ENCODE data around the gene PTPN11.

The PTPN11 gene

DNA sequence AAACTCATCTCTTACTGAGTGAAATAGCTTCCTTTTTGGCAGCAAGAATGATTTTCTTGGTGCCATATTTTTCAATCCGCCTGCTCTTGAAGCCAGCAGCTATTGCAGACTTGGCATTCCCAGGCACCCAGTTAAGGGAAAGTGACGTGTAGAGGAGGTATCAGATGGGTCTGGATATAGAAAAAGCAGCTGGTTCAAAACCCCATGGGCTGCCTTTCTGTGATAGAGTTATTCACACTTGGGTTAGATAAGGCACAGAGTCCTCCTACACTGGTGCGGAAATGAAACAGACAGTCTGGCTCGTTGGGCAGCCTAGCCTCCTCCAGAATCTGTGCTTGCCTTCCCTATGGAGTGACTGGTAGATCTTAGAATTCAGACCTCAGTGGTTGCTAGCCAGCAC, 62.2 kb downstream of the PTPN11 start:
- Histone ChIP-seq H3K4me1 (ENCODE audit: control insufficient read depth, insufficient read depth, low read length, poor library complexity, severe bottlenecking) (no peaks in the 10 kb centered on the region), H3K36me3 (ENCODE audit: control insufficient read depth, insufficient read depth, low read length) (peaks cover 87% of the 10 kb centered on the region)
- 90 to 100% methylated on average over 4 of the region's 4 CpGs for WGBS, 2 experiments (ENCODE audit: insufficient coverage in 2 of 2)

DNA sequence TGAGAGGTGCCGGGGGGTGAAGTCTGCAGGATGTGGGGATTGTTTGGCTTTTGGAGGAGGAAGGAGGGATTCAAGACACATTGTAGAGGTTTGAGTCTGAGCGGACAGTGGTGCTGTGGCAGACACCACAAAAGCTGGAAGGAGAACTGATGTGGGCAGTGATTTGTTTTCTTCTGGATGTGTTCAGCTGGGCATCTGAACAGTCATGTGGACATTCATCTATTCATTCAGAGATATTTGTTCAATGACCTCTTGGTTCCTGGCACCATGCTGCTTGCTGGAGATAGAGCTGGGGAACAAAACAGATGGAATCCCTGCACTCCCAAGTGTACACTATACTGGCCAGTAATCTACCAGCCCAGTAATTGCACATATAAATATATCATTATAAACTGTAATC, 64.0 kb downstream of the PTPN11 start:
- no peaks in the 10 kb centered on the region for H3K4me1 ChIP-seq (ENCODE audit: control insufficient read depth, insufficient read depth, low read length, poor library complexity, severe bottlenecking)
- H3K9me3 ChIP-seq (ENCODE audit: control insufficient read depth, low read length) = no peaks in the 10 kb centered on the region
- no peak overlapping the region for H3K4me3 ChIP-seq (ENCODE audit: extremely low read depth, insufficient read depth, low read length, poor library complexity, severe bottlenecking)
- H3K27ac ChIP-seq (ENCODE audit: low read depth, low read length, severe bottlenecking) = no peak overlapping the region
- WGBS, 2 experiments (ENCODE audit: insufficient coverage in 2 of 2) = 96 to 100% methylated on average over 1 to 2 of the region's 2 CpGs
- H3K36me3 ChIP-seq (ENCODE audit: control insufficient read depth, insufficient read depth, low read length) = peaks cover 86% of the 10 kb centered on the region

More for the DNA sequence above, 62.2 kb downstream of the PTPN11 start:
- Histone ChIP-seq H3K4me3 (ENCODE audit: extremely low read depth, insufficient read depth, low read length, poor library complexity, severe bottlenecking) (no peak overlapping the region), H3K9me3 (ENCODE audit: control insufficient read depth, low read length) (no peaks in the 10 kb centered on the region), H3K27ac (ENCODE audit: low read depth, low read length, severe bottlenecking) (no peak overlapping the region)

DNA sequence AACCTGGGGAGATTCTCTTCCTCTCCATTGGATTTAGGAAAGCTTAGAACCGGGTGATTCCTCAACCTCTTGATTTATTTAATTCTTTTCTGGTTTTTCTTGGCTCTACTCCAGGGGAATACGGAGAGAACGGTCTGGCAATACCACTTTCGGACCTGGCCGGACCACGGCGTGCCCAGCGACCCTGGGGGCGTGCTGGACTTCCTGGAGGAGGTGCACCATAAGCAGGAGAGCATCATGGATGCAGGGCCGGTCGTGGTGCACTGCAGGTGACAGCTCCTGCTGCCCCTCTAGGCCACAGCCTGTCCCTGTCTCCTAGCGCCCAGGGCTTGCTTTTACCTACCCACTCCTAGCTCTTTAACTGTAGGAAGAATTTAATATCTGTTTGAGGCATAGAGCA, 67.6 kb downstream of the PTPN11 start:
- Histone ChIP-seq H3K4me1 (ENCODE audit: control insufficient read depth, insufficient read depth, low read length, poor library complexity, severe bottlenecking) (no peaks in the 10 kb centered on the region), H3K9me3 (ENCODE audit: control insufficient read depth, low read length) (no peaks in the 10 kb centered on the region), H3K4me3 (ENCODE audit: extremely low read depth, insufficient read depth, low read length, poor library complexity, severe bottlenecking) (no peak overlapping the region), H3K36me3 (ENCODE audit: control insufficient read depth, insufficient read depth, low read length) (peaks cover 82% of the 10 kb centered on the region), H3K27ac (ENCODE audit: low read depth, low read length, severe bottlenecking) (no peak overlapping the region)
- WGBS, 2 experiments (ENCODE audit: insufficient coverage in 2 of 2) = 99 to 100% methylated on average over 9 to 11 of the region's 12 CpGs

DNA sequence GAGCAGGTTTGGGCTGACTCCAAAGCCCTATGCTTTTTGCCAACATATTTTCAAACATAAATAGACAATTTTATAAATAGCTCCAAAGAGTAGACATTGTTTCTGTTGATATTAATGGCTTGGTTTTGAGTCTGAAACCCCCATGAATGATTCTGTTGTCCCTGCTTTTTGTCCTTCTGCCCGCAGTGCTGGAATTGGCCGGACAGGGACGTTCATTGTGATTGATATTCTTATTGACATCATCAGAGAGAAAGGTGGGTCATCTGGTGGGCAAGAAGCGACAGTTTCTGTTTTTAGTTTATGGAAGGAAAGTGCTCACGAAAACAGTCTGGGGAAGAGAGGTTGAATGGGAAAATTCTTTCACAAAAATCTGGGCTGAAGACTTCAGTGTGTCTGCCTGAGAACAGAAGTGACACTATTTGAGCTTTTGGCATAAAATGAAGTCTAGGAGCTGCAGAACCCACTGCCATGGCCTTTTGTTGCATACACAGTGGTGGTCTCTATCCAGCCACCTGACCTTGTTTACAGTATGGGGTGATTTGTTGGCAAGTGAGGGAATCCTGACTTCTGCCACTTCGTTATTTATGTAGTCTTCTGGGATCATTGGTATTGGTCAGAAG, 69.6 kb downstream of the PTPN11 start:
- no peak overlapping the region for H3K27ac ChIP-seq (ENCODE audit: low read depth, low read length, severe bottlenecking)
- no peak overlapping the region for H3K4me3 ChIP-seq (ENCODE audit: extremely low read depth, insufficient read depth, low read length, poor library complexity, severe bottlenecking)
- WGBS, 2 experiments (ENCODE audit: insufficient coverage in 2 of 2) = 92 to 98% methylated on average over 3 to 4 of the region's 6 CpGs
- H3K36me3 ChIP-seq (ENCODE audit: control insufficient read depth, insufficient read depth, low read length) = peaks cover 82% of the 10 kb centered on the region
- no peaks in the 10 kb centered on the region for H3K9me3 ChIP-seq (ENCODE audit: control insufficient read depth, low read length)
- no peaks in the 10 kb centered on the region for H3K4me1 ChIP-seq (ENCODE audit: control insufficient read depth, insufficient read depth, low read length, poor library complexity, severe bottlenecking)

DNA sequence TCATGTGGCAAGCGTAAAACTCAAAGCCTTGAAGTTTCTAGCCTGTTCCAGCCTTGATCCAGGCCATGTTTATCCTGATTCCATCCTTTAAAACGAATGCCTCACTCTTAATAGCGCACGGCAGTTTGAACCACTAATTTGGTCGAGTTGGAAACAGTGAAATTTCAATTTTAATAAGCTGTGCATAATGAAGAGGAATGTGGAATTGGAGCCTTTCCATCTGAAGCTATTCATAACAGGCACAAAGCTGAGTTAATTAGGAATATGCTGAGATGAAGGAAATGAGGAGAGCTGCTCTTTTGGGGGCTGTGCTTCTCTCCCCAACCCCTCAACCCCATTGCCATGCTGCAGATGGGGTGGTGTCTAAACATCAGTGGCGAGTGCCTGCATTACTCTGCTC, 70.7 kb downstream of the PTPN11 start:
- Histone ChIP-seq H3K9me3 (ENCODE audit: control insufficient read depth, low read length) (no peaks in the 10 kb centered on the region), H3K4me3 (ENCODE audit: extremely low read depth, insufficient read depth, low read length, poor library complexity, severe bottlenecking) (no peak overlapping the region), H3K27ac (ENCODE audit: low read depth, low read length, severe bottlenecking) (no peak overlapping the region), H3K36me3 (ENCODE audit: control insufficient read depth, insufficient read depth, low read length) (peaks cover 82% of the 10 kb centered on the region), H3K4me1 (ENCODE audit: control insufficient read depth, insufficient read depth, low read length, poor library complexity, severe bottlenecking) (no peaks in the 10 kb centered on the region)
- WGBS, 2 experiments (ENCODE audit: insufficient coverage in 2 of 2) = 92 to 100% methylated on average over 5 of the region's 6 CpGs

DNA sequence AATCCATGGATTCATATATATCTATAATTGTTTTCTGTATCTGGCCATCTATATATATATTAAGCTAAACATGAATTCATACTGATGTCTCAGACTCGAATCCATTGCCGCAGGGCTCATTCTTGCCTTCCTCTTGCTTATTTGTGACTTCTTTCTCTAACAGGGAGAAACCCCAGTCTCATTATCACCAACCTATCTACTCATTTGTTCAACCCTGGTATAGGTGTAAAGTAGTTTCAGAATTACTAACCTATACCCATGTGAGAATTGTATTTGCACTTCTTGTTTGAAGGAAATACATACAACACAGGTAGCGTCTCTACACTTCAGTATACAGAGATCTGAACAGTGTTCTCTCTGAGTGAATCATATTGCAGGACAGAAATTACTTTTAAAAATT, 77.7 kb downstream of the PTPN11 start:
- no CpG with 5 or more reads among the region's 3 CpGs for WGBS, 2 experiments (ENCODE audit: insufficient coverage in 2 of 2)

DNA sequence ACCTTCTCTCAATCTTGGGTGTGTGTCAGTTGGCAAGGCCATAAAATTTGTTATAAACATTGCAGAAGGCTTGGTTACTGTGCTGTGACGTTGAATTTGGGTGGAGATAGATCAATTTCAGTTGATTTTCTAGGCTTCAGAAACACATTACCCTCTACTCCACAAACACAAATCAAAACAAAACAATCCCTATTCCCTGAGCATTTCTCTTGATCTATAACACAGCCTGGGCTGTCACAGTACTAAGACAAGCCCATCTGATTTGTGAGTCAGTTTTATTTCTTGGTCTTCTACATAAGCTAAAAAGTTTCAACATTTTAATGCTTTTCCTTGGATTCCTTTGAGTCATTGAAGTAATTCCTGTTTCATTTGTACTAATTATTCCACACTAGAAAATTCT, 79.8 kb downstream of the PTPN11 start:
- Histone ChIP-seq H3K27ac (ENCODE audit: low read depth, low read length, severe bottlenecking) (no peak overlapping the region), H3K9me3 (ENCODE audit: control insufficient read depth, low read length) (no peaks in the 10 kb centered on the region), H3K4me1 (ENCODE audit: control insufficient read depth, insufficient read depth, low read length, poor library complexity, severe bottlenecking) (no peaks in the 10 kb centered on the region), H3K36me3 (ENCODE audit: control insufficient read depth, insufficient read depth, low read length) (peaks cover 74% of the 10 kb centered on the region), H3K4me3 (ENCODE audit: extremely low read depth, insufficient read depth, low read length, poor library complexity, severe bottlenecking) (no peak overlapping the region)
- WGBS, 2 experiments (ENCODE audit: insufficient coverage in 2 of 2) = no CpG with 5 or more reads among the region's 1 CpG

More for the DNA sequence above, 77.7 kb downstream of the PTPN11 start:
- Histone ChIP-seq H3K9me3 (ENCODE audit: control insufficient read depth, low read length) (no peaks in the 10 kb centered on the region), H3K4me3 (ENCODE audit: extremely low read depth, insufficient read depth, low read length, poor library complexity, severe bottlenecking) (no peak overlapping the region), H3K36me3 (ENCODE audit: control insufficient read depth, insufficient read depth, low read length) (peaks cover 74% of the 10 kb centered on the region), H3K4me1 (ENCODE audit: control insufficient read depth, insufficient read depth, low read length, poor library complexity, severe bottlenecking) (no peaks in the 10 kb centered on the region), H3K27ac (ENCODE audit: low read depth, low read length, severe bottlenecking) (no peak overlapping the region)

DNA sequence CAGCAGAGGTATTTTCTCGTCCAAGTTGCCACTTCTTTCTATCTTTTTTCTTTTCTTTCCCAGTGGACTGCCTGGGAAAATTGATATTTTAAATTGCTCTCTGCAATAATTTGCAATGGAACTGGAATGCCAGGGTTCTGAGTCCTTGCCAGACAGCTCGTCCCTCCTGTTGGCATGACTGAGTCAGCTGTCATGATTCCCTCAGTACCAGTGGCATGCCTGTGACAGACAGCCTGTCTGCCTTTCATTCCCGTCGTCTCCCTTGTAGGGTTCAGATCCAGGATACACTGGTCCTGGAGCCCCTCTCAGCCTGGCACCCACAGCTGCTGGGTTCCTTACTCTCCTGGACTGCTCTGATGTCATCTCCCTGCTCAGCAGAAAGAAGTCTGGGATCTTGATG, 84.8 kb downstream of the PTPN11 start:
- H3K36me3 ChIP-seq (ENCODE audit: control insufficient read depth, insufficient read depth, low read length) = peaks cover 81% of the 10 kb centered on the region
- 90 to 95% methylated on average over 3 of the region's 4 CpGs for WGBS, 2 experiments (ENCODE audit: insufficient coverage in 2 of 2)
- H3K4me1 ChIP-seq (ENCODE audit: control insufficient read depth, insufficient read depth, low read length, poor library complexity, severe bottlenecking) = no peaks in the 10 kb centered on the region
- H3K4me3 ChIP-seq (ENCODE audit: extremely low read depth, insufficient read depth, low read length, poor library complexity, severe bottlenecking) = no peak overlapping the region
- H3K27ac ChIP-seq (ENCODE audit: low read depth, low read length, severe bottlenecking) = no peak overlapping the region
- no peaks in the 10 kb centered on the region for H3K9me3 ChIP-seq (ENCODE audit: control insufficient read depth, low read length)

DNA sequence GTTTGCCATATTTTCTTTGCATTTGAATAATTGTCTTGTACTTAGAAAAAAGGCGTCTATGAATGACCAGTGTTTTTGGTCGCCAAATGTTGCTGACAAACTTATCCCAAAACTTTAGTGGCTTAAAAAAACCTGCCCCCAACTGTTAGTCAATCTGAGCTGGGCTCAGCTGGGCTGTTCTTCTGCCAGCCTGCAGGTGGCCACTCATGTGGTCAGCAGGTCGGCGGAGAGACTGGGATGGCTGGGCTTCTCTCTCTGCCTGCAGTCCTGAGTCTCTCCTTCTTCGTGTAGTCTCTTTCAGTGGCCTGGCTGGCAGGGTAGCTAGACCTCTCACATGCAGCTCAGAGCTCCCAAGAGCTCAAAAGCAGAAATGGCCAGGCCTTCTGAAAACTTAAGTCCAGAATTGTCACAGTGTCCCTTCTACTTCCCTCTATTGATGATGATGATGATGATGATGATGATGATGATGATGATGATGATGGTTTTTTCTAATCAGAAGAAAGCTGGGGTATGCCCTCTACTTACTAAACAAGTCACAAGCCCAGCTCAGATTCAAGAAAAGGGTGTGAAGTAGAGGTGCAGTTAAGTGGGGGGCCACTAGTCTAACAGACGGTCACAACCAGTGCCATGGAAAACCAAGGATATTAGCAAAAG, 87.9 kb downstream of the PTPN11 start:
- Histone ChIP-seq H3K4me3 (ENCODE audit: extremely low read depth, insufficient read depth, low read length, poor library complexity, severe bottlenecking) (no peak overlapping the region), H3K36me3 (ENCODE audit: control insufficient read depth, insufficient read depth, low read length) (peaks cover 93% of the 10 kb centered on the region), H3K27ac (ENCODE audit: low read depth, low read length, severe bottlenecking) (no peak overlapping the region), H3K4me1 (ENCODE audit: control insufficient read depth, insufficient read depth, low read length, poor library complexity, severe bottlenecking) (no peaks in the 10 kb centered on the region), H3K9me3 (ENCODE audit: control insufficient read depth, low read length) (no peaks in the 10 kb centered on the region)
- WGBS, 2 experiments (ENCODE audit: insufficient coverage in 2 of 2) = 97 to 98% methylated on average over 4 to 5 of the region's 6 CpGs

DNA sequence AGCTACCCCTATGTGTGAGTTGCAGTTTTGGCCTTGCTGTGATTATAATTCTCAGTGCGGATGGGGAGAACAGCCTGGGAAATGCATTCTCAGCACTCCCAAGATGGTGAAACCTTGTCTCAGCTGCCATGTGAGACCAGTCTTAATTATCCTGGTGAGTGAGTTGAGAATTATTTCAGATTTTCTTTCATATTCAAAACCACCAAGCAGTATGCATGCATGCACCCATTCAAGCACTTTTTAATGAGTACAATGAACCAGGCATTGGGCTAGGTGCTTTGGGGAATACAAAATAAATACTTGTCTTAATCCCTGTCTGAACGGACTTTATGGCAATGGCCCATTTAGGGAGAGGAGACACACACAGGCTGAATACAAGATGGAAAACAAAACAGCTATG, 94.7 kb downstream of the PTPN11 start:
- WGBS, 2 experiments (ENCODE audit: insufficient coverage in 2 of 2) = 60 to 70% methylated on average over 1 to 2 of the region's 2 CpGs
- Histone ChIP-seq H3K27ac (ENCODE audit: low read depth, low read length, severe bottlenecking) (no peak overlapping the region), H3K4me1 (ENCODE audit: control insufficient read depth, insufficient read depth, low read length, poor library complexity, severe bottlenecking) (no peaks in the 10 kb centered on the region), H3K4me3 (ENCODE audit: extremely low read depth, insufficient read depth, low read length, poor library complexity, severe bottlenecking) (no peak overlapping the region), H3K9me3 (ENCODE audit: control insufficient read depth, low read length) (no peaks in the 10 kb centered on the region), H3K36me3 (ENCODE audit: control insufficient read depth, insufficient read depth, low read length) (peaks cover 32% of the 10 kb centered on the region)

DNA sequence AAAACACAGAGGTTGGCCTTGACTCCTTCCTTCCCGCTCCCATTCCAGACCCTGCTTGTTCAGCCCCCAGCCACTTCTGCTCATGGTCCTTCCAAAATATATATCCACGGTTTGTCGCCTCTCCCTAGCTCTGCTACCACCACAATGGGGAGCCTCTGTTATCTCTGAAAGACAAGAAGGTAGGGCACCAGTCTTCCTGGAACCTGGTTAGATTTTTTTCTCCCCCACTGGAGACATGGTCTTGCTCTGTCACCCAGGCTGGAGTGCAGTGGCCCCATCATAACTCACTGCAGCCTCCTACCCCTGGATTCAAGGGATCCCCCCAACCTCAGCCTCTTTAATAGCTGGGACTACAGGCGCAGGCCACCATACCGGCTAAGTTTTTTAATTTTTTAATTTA, 95.7 kb downstream of the PTPN11 start:
- no peak overlapping the region for H3K27ac ChIP-seq (ENCODE audit: low read depth, low read length, severe bottlenecking)
- H3K36me3 ChIP-seq (ENCODE audit: control insufficient read depth, insufficient read depth, low read length) = peaks cover 26% of the 10 kb centered on the region
- WGBS, 2 experiments (ENCODE audit: insufficient coverage in 2 of 2) = 94 to 97% methylated on average over 3 of the region's 5 CpGs
- H3K4me3 ChIP-seq (ENCODE audit: extremely low read depth, insufficient read depth, low read length, poor library complexity, severe bottlenecking) = no peak overlapping the region
- H3K9me3 ChIP-seq (ENCODE audit: control insufficient read depth, low read length) = no peaks in the 10 kb centered on the region
- H3K4me1 ChIP-seq (ENCODE audit: control insufficient read depth, insufficient read depth, low read length, poor library complexity, severe bottlenecking) = no peaks in the 10 kb centered on the region

Measured in mesodermal cell (in vitro differentiated cells).